ENCODE measurements around the gene COX6A2.

COX6A2 gene

DNA sequence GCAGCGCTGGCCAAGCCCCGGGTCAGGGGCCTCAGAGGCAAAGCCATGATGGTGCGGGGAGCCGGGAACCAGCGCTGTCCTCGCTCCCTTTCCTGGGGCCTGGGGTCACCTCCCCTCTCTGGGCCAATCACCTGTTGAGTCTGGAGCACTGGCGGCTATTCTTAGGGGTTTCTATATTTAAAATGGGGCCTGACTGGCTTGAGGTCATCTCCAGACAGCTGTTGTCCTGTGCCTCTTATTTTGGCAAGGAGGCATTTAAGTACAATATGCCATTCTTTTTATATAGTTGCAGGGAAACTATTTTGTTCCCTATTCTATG, at the start of gene COX6A2:
COX6A2 (minus strand) TSS at position 82 of the 319 bp plus-strand sequence; CDS start at position 47, 35 bp downstream.
- DNase-seq (ENCODE audit: low read depth), result no peak

GRCh38 chr16:31477220-31478216, 49.4 kb upstream of the COX6A2 start:
- no peak for DNase-seq (ENCODE audit: low read depth)

DNA sequence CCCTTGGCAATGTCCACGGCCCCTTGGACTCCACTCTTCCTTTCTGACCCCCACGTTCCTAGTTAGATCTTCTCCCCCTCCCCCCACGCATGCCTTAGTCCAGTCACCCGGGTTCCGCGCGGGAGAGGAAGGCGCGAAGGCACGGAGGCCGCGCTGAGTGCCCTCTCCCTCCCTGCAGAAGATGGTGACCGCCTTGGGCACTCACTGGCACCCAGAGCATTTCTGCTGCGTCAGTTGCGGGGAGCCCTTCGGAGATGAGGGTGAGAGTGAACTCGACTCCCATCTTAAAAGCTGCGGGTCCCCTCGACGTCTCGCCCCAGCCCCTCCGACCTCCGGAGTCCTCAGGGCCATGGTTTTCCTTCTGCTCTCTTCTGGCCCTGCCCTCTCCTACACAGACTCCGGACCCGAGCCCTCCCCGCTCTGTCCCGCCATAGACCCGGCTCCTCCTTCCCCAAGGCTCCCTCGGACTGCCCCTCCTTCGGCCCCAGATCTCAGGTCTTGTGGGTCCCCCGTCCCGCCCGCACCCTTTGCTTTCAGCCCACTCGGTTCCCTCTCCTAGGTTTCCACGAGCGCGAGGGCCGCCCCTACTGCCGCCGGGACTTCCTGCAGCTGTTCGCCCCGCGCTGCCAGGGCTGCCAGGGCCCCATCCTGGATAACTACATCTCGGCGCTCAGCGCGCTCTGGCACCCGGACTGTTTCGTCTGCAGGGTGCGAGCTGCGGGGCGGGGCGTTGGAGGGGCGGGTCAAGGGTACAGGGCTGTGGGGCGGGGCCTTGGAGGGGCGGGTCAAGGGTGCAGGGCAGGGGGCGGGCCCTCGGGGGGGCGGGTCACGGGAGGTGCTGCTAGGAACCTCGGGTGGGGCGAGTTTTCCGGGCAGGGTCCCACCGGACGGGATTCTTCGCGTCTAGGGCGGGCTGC, 48.4 kb upstream of the COX6A2 start:
- DNase-seq (ENCODE audit: low read depth), result peak; percentile 79

- no peak for DNase-seq (ENCODE audit: low read depth)
These were observed 47.8 kb upstream of the COX6A2 start for GRCh38 chr16:31475946-31476302.

DNA sequence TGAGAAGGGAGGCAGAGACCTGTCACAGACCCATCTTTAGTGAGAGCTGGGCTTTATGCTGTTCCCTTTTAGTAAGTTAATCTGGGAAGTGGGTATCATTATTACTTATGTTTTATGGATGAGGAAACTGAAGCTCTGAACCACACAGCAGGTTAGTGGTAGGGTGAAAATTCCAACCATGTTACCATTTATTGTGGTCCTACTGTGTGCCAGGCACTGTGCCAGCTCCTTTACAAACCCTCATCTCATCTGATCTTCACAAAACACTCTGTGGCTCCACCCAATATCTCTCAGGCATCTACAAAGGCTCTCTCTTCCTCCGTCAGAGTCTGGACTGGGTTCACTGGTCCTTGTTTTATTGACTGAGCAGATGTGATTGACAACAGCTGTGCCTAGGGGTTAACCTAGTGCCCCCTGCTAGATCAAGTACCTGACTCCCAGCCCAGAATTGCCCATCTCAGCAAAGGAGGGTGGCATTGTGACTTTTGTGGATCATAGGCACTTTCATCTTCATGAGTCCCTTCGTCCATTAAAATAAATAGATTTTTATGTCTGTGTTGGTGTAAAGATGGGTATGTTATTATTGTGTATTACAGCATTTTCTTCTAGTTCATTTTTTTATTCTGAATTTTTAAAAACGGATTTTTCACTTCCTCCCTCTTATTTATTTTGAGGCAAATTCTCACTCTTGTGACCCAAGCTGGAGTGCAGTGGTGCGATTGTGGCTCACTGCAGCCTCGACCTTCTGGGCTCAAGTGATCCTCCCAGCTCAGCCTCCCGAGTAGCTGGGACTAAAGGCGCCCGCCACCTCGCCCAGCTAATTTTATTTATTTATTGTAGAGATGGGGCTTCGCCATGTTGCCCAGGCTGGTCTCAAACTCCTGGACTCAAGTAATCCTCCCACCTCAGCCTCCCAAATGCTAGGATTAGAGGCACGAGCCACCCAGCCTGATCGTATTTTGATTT, 46.9 kb upstream of the COX6A2 start:
- no peak for DNase-seq (ENCODE audit: low read depth)

GRCh38 chr16:31474173-31474714, 46.1 kb upstream of the COX6A2 start:
- no peak for DNase-seq (ENCODE audit: low read depth)

DNA sequence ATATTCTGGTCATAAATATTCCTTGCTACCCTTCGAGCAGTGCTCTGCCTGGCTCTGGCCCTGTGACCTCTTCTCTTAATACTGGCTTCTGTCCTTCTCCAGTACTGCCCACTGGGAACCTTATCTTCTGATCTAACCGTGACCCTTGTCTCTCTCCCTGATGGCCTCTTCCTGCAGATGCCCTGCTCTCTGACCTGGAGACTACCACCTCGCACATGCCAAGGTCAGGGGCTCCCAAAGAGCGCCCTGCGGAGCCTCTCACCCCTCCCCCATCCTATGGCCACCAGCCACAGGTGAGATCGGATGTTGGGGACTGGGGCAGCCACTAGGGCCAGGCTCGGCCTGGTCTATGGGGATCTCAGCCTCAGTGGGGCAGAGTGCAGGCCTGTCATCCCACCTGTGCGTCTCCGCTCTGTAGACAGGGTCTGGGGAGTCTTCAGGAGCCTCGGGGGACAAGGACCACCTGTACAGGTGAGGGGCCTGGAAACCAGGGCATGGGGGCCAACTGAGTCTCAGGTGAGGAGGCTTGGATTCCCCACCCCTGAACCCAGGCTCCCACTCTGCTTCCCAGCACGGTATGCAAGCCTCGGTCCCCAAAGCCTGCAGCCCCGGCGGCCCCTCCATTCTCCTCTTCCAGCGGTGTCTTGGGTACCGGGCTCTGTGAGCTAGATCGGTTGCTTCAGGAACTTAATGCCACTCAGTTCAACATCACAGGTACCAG, 45.3 kb upstream of the COX6A2 start:
- no peak for DNase-seq (ENCODE audit: low read depth)

DNA sequence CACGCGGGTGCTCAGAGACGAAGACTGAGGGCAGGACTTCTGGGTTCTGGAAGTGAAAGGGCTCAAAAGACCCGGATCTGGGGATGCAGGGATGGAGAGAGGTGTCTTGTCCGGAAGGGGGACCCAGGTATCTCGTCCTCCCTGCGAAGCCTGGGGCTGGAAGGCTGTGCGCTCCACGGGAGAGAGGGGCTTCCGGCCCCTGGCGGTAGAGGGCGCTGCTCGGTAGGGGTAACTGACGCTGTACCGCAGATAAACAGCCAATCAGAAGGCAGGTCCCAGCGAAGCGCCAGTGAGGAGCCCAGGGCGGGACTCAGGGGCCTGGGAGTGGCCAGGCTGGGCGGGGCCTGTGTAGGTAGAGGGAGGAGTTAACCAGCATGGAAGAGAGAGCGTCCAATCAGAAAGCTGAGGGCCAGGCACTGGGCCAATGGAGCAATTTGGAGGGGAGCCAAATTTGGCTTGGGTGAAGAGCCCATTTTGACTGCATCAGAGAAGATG, 44.6 kb upstream of the COX6A2 start:
- DNase-seq (ENCODE audit: low read depth), result no peak

GRCh38 chr16:31471875-31472708, 43.9 kb upstream of the COX6A2 start, which contains the start of gene TGFB1I1:
Gene TGFB1I1 (plus strand): TSS chr16:31472152. CDS start chr16:31472189, 37 bp downstream.
- DNase-seq (ENCODE audit: low read depth), result no peak

GRCh38 chr16:31471241-31471874, 43.2 kb upstream of the COX6A2 start:
- DNase-seq (ENCODE audit: low read depth), result no peak

DNA sequence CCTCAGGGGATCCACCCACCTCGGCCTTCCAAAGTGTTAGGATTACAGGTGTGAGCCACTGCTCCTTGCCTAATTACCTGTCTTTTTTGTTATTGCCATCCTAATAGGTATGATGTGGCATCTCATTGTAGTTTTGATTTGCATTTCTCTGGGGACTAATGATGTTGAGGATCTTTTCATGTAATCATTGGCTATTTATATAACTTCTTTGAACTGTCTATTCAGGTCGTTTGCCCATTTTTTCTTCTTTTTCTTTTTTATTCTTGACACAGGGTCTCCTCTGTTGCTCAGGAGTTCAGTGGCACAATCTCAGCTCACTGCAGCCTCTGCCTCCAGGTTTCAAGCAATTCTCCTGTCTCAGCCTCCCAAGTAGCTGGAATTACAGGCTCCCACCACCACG, 42.5 kb upstream of the COX6A2 start:
- no peak for DNase-seq (ENCODE audit: low read depth)

DNA sequence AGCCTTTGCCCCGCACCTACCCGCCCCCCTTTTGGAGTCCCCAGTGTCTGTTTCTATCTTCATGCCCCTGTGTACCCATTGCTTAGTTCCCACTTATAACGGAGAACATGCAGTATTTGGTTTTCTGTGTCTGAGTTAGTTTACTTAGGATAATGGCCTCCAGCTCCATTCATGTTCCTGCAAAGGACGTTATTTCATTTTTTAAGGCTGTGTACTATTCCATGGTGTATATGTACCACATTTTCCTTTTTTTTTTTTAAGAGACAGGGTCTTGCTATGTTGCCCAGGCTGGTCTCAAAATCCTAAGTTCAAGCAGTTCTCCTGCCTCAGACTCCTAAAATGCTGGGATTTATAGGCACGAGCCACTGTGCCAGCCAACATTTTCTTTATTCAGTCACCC, 39.7 kb upstream of the COX6A2 start:
- DNase-seq (ENCODE audit: low read depth), result no peak

- no peak for DNase-seq (ENCODE audit: low read depth)
These were observed 39.1 kb upstream of the COX6A2 start for GRCh38 chr16:31467151-31467773.

DNA sequence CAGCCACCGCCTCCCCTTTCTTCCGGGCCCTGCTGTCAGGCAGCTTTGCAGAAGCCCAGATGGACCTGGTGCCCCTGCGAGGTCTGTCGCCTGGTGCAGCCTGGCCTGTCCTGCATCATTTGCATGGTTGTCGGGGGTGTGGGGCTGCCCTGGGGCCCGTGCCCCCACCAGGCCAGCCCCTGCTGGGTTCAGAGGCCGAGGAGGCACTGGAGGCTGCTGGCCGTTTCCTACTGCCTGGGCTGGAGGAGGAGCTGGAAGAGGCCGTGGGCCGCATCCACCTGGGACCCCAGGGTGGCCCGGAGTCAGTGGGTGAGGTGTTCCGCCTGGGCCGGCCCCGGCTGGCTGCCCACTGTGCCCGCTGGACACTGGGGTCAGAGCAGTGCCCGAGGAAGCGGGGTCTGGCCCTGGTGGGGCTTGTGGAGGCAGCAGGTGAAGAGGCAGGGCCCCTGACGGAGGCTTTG, 38.3 kb upstream of the COX6A2 start:
- no peak for DNase-seq (ENCODE audit: low read depth)

GRCh38 chr16:31465788-31466370, 37.7 kb upstream of the COX6A2 start:
- DNase-seq (ENCODE audit: low read depth), result no peak

- DNase-seq (ENCODE audit: low read depth), result no peak
These were observed 36.7 kb upstream of the COX6A2 start for GRCh38 chr16:31464781-31465260.

GRCh38 chr16:31464348-31464769, 36.2 kb upstream of the COX6A2 start:
- DNase-seq (ENCODE audit: low read depth), result no peak
